Heart left ventricle (tissue), 16 donors: ENCODE data around the gene MAPKAP1. TPM values are rescaled to one million over a fixed set of nuclear protein-coding genes. Genes with fewer than 3 reads are reported as not detected.
A peak's percentile ranks its signal among the peaks of the same experiment; 100 is the strongest.

ENCODE experiments used
- ATAC-seq, 4 donors: fragments of 200-7000 bp; cut with Tn5 transposase; one replicate each; pipeline ENCODE4 v1.9.1; 2020 to 2022; ENCODE audit warnings: moderate library complexity in 4 of 4, mild to moderate bottlenecking in 3 of 4, moderate number of reproducible peaks in 1 of 4
- DNase-seq, 5 donors: peaks; one replicate each; pipeline ENCODE4 v3.0.0-alpha.2; 2020
- H3K27ac ChIP-seq, 12 donors: fragments of 200-600 bp; sonication (generic) in 4 of 12; one replicate each; pipeline versions ENCODE4 v1.5.0 to v1.8.0; 2016 to 2022; ENCODE audit warnings: mild to moderate bottlenecking in 2 of 12
- H3K27me3 ChIP-seq, 9 donors: fragments of 200-600 bp; sonication (generic) in 2 of 9; one replicate each; pipeline versions ENCODE4 v1.5.1 to v1.8.0; 2016 to 2022; ENCODE audit warnings: mild to moderate bottlenecking in 3 of 9
- H3K36me3 ChIP-seq, 9 donors: fragments of 200-600 bp; sonication (generic) in 2 of 9; one replicate each; pipeline versions ENCODE4 v1.5.0 to v1.8.0; 2018 to 2022; ENCODE audit warnings: mild to moderate bottlenecking in 2 of 9
- H3K4me1 ChIP-seq, 12 donors: fragments of 200-600 bp; sonication (generic) in 4 of 12; one replicate each; pipeline versions ENCODE4 v1.5.0 to v1.8.0; 2016 to 2022; ENCODE audit warnings: mild to moderate bottlenecking in 3 of 12
- H3K4me3 ChIP-seq, 12 donors: fragments of 200-600 bp; sonication (generic) in 4 of 12; one replicate each; pipeline versions ENCODE4 v1.5.0 to v1.8.0; 2017 to 2022; ENCODE audit warnings: mild to moderate bottlenecking in 9 of 12, moderate library complexity in 4 of 12
- H3K9me3 ChIP-seq, 12 donors: fragments of 200-600 bp; sonication (generic) in 4 of 12; one replicate each; pipeline versions ENCODE4 v1.5.0 to v1.8.0; 2016 to 2022; ENCODE audit warnings: mild to moderate bottlenecking in 1 of 12
- CTCF ChIP-seq, 12 donors: fragments of 200-600 bp; sonication (generic) in 4 of 12; IDR thresholded peaks; one replicate each; pipeline versions ENCODE4 v1.5.0 to v1.8.0; 2018 to 2022; ENCODE audit warnings: antibody characterized with exemption in 12 of 12, mild to moderate bottlenecking in 5 of 12
- POLR2A ChIP-seq, 2 donors: fragments of 450-650 bp; IDR thresholded peaks; one replicate each; pipeline ENCODE4 v1.6.1; 2017; ENCODE audit warnings: antibody characterized with exemption in 2 of 2, mild to moderate bottlenecking in 2 of 2, moderate library complexity in 2 of 2
- WGBS, 4 donors: extraction: QIAGEN DNeasy Blood & Tissue Kit in 2 of 4; methylation state at CpG; one replicate each; pipeline versions ENCODE4 v1.1.5 to v1.1.7; 2013 to 2018; 5-methylcytosine and 5-hydroxymethylcytosine counted together
- intact Hi-C, 10 donors: fragments of 100-400 bp; cut with DNase I; formaldehyde crosslinking; loops; one replicate each; pipeline versions ENCODE4 v1.11.1 to v1.14.2; 2022
- polyA plus RNA-seq, 2 donors: library from polyadenylated mRNA; stranded (reverse); fragments of 200-250 nt; gene quantifications; one replicate each; pipeline ENCODE4 v1.2.3, GENCODE V29; 2013
- total RNA-seq, 9 donors: library from RNA; depleted of rRNA in 2 of 9; stranded (reverse); fragments of >200 nt in 2 of 9; fragmentation: NEBNext Ultra II Directional in 3 of 9; extraction: Animal tissue kit (Norgen Biotek cat#: 25700) in 3 of 9; gene quantifications; one replicate each; pipeline versions ENCODE4 v1.1.0 to v1.2.4, GENCODE V29; 2016 to 2023
- donor health status: ischemic (EF 13 %, LVEDD 7.1; RV severe dilation, severe dysfunction).
- donor health status: healthy with polysubstance abuse.
- donor health status: DM: no; HTN: yes; CAD: no.
- donor health status: DM: no; HTN: no; CAD: no.
- donor health status: ischemic (EF 25% LVEDD 6.9; RV normal size, moderate dysfunction).
- donor health status: ischemic (EF 25% LVEDD 5.7; RV mildly dilated, moderate dysfunction).
- donor health status: healthy.
- donor health status: DM: yes; HTN: yes; CAD: no.
- donor health status: ischemic (EF 35%, LVEDD 5.7; RV mildly dilated, moderate dysfunction).
- donor health status: nonischemic (EF 11% LVEDD 7.7; RV severe dilation, severe dysfunction).
- donor health status: DM: yes; HTN: yes; CAD: no.
- donor health status: PGD.
- donor health status: ischemic (EF 29% LVEDD 5.4; RV normal size, mild dysfunction).
- donor health status: nonischemic (EF 23%, LVEDD 6.1; RV moderate dilation, normal function).

Gene MAPKAP1
- total and polyA plus RNA-seq, 11 donors, result 76.2 to 145 (median 124) TPM

- H3K27ac ChIP-seq, result peak overlapping the region in 9 of 12 donors; percentile 21 to 87 (median 68)
- no peak for TF ChIP-seq POLR2A (IDR thresholded peaks at IDR 0.05)
- H3K9me3 ChIP-seq, result no peaks in the 10 kb centered on the region
- H3K4me3 ChIP-seq, result no peak overlapping the region
- DNase-seq (no peak), ATAC-seq (no peak)
- H3K36me3 ChIP-seq, result peaks cover 0 to 10% (median 0%) of the 10 kb centered on the region in 9 donors
- WGBS, 4 donors, result 70 to 88% (median 78%) methylated on average over 5 of the region's 5 CpGs
- H3K4me1 ChIP-seq, result peaks cover 0 to 69% (median 46%) of the 10 kb centered on the region in 12 donors
- H3K27me3 ChIP-seq, result no peaks in the 10 kb centered on the region
- intact Hi-C loops, result loop anchor here in 1 of 10 donors (5.0 kb wide), 1 partner anchor 76 kb away; no protein-coding TSS in a partner anchor
These were observed 158.9 kb downstream of the MAPKAP1 start for GRCh38 chr9:125548141-125548540.

GRCh38 chr9:125547368-125547767 is 159.6 kb downstream of the MAPKAP1 start:
- ATAC-seq (no peak), DNase-seq (no peak)
- H3K4me3 ChIP-seq, result no peak overlapping the region
- peak overlapping the region in 8 of 12 donors; percentile 21 to 87 (median 58) for H3K27ac ChIP-seq
- no peaks in the 10 kb centered on the region for H3K27me3 ChIP-seq
- peaks cover 0 to 69% (median 46%) of the 10 kb centered on the region in 12 donors for H3K4me1 ChIP-seq
- H3K9me3 ChIP-seq, result no peaks in the 10 kb centered on the region
- peaks cover 0 to 10% (median 0%) of the 10 kb centered on the region in 9 donors for H3K36me3 ChIP-seq
- intact Hi-C loops, result loop anchor here in 1 of 10 donors (5.0 kb wide), 1 partner anchor 75 kb away; no protein-coding TSS in a partner anchor
- no peak for TF ChIP-seq CTCF (IDR thresholded peaks at IDR 0.05)
- TF ChIP-seq POLR2A (IDR thresholded peaks at IDR 0.05), result no peak
- WGBS, 4 donors, result 82 to 94% (median 91%) methylated on average over 7 of the region's 7 CpGs

DNA sequence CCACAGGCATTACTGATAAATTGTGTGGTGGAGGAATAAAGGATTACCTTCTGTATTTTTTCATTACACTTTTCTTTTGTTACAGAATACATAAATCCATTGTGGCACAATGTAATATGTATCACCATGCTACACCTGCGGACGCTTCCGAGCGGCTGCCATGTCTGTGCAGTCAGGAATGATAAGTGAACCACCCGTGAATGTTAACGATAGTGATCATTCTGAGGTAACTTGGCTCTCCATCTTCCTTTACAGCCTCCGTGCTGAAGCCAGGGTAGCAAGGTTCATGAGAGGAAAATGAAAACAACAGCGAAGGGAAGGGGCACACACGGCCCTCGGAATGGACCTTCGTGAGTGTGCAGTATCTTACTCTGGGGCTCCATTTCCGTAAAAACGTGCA is 161.2 kb downstream of the MAPKAP1 start:
- peaks cover 0 to 14% (median 0%) of the 10 kb centered on the region in 9 donors for H3K36me3 ChIP-seq
- TF ChIP-seq CTCF (IDR thresholded peaks at IDR 0.05), result no peak
- TF ChIP-seq POLR2A (IDR thresholded peaks at IDR 0.05), result no peak
- H3K27ac ChIP-seq, result peak overlapping the region in 10 of 12 donors; percentile 22 to 71 (median 59)
- ATAC-seq, result no peak
- 92 to 94% (median 93%) methylated on average over 13 of the region's 13 CpGs for WGBS, 4 donors
- intact Hi-C loops, result loop anchor here in 1 of 10 donors (5.0 kb wide), 1 partner anchor 74 kb away; no protein-coding TSS in a partner anchor
- no peak for DNase-seq
- no peak overlapping the region for H3K4me3 ChIP-seq
- no peaks in the 10 kb centered on the region for H3K27me3 ChIP-seq
- peaks cover 0 to 66% (median 39%) of the 10 kb centered on the region in 12 donors for H3K4me1 ChIP-seq
- no peaks in the 10 kb centered on the region for H3K9me3 ChIP-seq

DNA sequence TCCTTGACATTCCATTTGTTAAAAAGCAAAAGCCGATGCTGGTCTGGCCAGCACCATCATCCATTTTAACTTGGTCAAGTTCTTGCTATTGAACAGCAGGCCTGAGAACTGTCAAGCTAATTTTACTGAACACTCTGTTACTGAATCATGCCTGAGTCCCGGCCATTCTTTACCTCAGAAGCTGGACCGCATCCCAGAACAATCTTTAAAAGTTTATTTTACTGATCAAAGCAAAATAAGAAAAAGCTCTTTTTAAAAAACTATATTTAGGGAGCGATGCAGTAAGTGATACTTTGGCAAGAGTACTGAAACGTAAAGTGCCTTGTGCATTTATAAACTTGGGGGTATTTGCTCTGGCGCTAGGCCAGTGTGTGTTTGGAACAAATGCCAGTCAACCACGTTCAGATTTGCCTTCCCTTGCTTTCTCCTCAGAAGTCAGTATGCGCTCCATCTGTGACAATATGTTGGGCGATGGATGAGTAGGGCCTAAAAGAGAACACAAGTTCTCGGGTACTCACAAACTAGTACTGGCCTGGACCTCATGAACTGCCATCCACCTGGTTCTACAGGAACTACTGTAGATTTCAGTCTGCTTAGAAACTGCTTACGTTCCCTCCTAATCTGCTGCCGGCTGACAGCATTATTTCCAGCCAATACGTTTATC is 161.9 kb downstream of the MAPKAP1 start:
- Histone ChIP-seq H3K4me1 (peaks cover 0 to 63% (median 33%) of the 10 kb centered on the region in 12 donors), H3K27me3 (no peaks in the 10 kb centered on the region), H3K36me3 (peaks cover 0 to 14% (median 0%) of the 10 kb centered on the region in 9 donors), H3K27ac (peak overlapping the region in 11 of 12 donors; percentile 22 to 71 (median 59)), H3K4me3 (no peak overlapping the region), H3K9me3 (no peaks in the 10 kb centered on the region)
- WGBS, 4 donors, result 45 to 56% (median 51%) methylated on average over 13 of the region's 13 CpGs
- peak; percentile 36 to 62 (median 58) for ATAC-seq
- intact Hi-C loops, result loop anchor here in 1 of 10 donors (5.0 kb wide), 1 partner anchor 73 kb away; no protein-coding TSS in a partner anchor
- no peak for TF ChIP-seq CTCF (IDR thresholded peaks at IDR 0.05)
- no peak for TF ChIP-seq POLR2A (IDR thresholded peaks at IDR 0.05)
- no peak for DNase-seq
